D721Med (cell line): ENCODE data around the gene CHST8.
"Not testable (repeated sequence)": the region's sequence is repeated elsewhere in the genome, so short reads cannot be mapped to it uniquely, and the experiment has no call there.

Experiments
- DNase-seq: peaks from one replicate; pipeline ENCODE4 v3.0.0; 2011; ENCODE audit warnings: low spot score; ENCODE audit not compliant: insufficient read length
- FAIRE-seq: peaks from 2 replicates; lab custom pipeline; 2011; peaks lifted over from hg19 to GRCh38; lab: Jason Lieb, UNC
- CTCF ChIP-seq: IDR thresholded peaks from 2 replicates; pipeline ENCODE4 v1.5.1; 2012; ENCODE audit warnings: mild to moderate bottlenecking, control low read depth; ENCODE audit not compliant: insufficient read depth; ENCODE audit errors: missing control alignments

CHST8 gene

GRCh38 chr19:33691736-33692135 lies 70.0 kb downstream of the CHST8 start:
- DNase-seq (no peak), FAIRE-seq (no peak)
- no peak for TF ChIP-seq CTCF

- DNase-seq (no peak), FAIRE-seq (no peak)
- TF ChIP-seq CTCF = no peak
These were observed 71.9 kb downstream of the CHST8 start for GRCh38 chr19:33693678-33694077.

- DNase-seq, FAIRE-seq: not testable (repeated sequence)
These were observed 73.8 kb downstream of the CHST8 start for GRCh38 chr19:33695547-33695946.

- FAIRE-seq (no peak), DNase-seq (no peak)
- no peak for TF ChIP-seq CTCF
These were observed 76.0 kb downstream of the CHST8 start for GRCh38 chr19:33697766-33698165.

GRCh38 chr19:33698576-33699435 lies 77.1 kb downstream of the CHST8 start:
- no peak for TF ChIP-seq CTCF
- no peak for FAIRE-seq
- DNase-seq = no peak

GRCh38 chr19:33699754-33700407 lies 78.1 kb downstream of the CHST8 start:
- no peak for FAIRE-seq
- TF ChIP-seq CTCF = no peak

GRCh38 chr19:33700408-33701013 lies 78.8 kb downstream of the CHST8 start:
- TF ChIP-seq CTCF = no peak
- FAIRE-seq = no peak
- DNase-seq = no peak

More at GRCh38 chr19:33699754-33700407, 78.1 kb downstream of the CHST8 start:
- no peak for DNase-seq
